ENCODE measurements around the gene KLHL22. TPM values are rescaled to one million over a fixed set of nuclear protein-coding genes. Genes with fewer than 3 reads are reported as not detected.
"Not testable (repeated sequence)": the region's sequence is repeated elsewhere in the genome, so short reads cannot be mapped to it uniquely, and the experiment has no call there.

Gene KLHL22
- total RNA-seq, 4 donors from 2014 or later: 24.1 to 32.2 (median 28.4) TPM

DNA sequence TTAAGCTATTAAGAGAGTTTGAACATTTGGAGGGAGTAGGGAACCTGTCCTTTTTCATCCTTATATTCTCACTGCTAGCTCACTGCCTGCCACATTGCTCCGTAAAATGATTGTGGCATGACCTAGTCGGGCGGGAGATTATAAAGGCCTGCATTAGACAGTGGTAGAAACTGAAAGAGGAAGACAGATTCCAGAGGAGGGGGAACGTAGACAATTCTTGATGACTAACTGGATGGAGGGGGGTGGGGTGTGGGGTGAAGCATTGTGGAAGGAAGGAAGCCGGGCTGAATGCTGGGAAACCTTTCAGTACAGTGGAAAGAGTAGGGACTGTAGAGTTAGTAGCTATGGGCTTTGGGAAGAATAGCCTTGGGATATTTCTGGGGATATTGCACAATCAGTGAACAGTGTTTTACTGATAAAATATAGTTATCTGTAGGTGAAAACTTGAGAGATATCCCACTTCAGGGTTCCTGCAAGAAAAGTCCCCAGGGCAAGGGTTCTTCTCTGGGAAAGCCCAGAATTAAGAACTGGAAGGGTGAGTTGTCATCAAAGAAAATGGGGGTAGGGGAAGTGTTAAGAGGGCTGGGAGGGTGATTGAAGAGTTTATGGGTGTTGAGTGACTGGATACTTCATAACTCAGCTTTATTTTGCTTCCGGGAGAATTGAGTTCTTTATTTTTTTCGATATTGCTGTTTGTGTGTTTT lies 13.9 kb upstream of the KLHL22 start:
- no peaks in the 10 kb centered on the region for H3K27me3 ChIP-seq
- peaks cover 42 to 55% of the 10 kb centered on the region in 2 donors for H3K4me1 ChIP-seq
- H3K4me3 ChIP-seq: peak overlapping the region; percentile 74 to 99 (median 90)
- no peaks in the 10 kb centered on the region for H3K9me3 ChIP-seq
- H3K36me3 ChIP-seq: no peaks in the 10 kb centered on the region
- H3K27ac ChIP-seq: peak overlapping the region; percentile 94 to 99 (median 98)
- ATAC-seq (peak; percentile 66 to 69), DNase-seq (peak; percentile 53 to 65)
- TF ChIP-seq POLR2A (IDR thresholded peaks at IDR 0.05) (peak; percentile 20 to 26), CTCF (IDR thresholded peaks at IDR 0.05 in 4 of 5, conservative IDR thresholded peaks at IDR 0.05 in 1 of 5) (no peak)
- in situ Hi-C loops (cut with MboI; ENCODE audit: low sequenced_read_pairs in 4 of 4) (loop anchor here in 1 of 4 donors (10.0 kb wide), 1 partner anchor 55 kb away; no protein-coding TSS in a partner anchor), intact Hi-C loops (cut with DNase I; ENCODE audit: low total_unique reads) (no loop called here)

DNA sequence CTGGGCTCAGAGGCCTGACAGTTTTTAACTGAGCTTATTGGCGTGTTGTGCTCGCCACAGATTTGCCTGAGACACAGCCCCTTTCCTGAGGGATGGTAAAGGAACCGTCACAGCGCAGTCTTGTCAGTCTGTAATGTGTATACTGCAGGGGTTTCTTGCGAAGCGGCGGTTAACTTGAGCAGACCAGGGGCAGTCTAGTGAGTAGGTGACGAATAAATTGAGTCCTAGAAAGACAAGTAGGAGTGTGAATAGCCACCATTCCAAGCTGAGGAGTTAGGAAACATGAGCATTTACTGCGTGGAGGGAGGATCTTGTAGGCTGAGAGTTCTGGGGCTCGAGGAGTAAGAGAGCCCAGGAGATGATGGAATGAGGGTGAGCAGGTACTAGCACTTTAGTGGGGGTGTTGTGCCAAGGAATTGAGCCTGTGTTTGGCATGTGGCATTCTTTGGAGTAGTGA lies 13.2 kb upstream of the KLHL22 start:
- ATAC-seq: no peak
- Histone ChIP-seq H3K4me1 (peaks cover 36 to 51% of the 10 kb centered on the region in 2 donors), H3K4me3 (peak overlapping the region; percentile 74 to 99 (median 90)), H3K9me3 (no peaks in the 10 kb centered on the region), H3K27ac (peak overlapping the region; percentile 94 to 99 (median 98)), H3K36me3 (no peaks in the 10 kb centered on the region), H3K27me3 (no peaks in the 10 kb centered on the region)
- intact Hi-C loops (cut with DNase I; ENCODE audit: low total_unique reads) (no loop called here), in situ Hi-C loops (cut with MboI; ENCODE audit: low sequenced_read_pairs in 4 of 4) (loop anchor here in 1 of 4 donors (10.0 kb wide), 1 partner anchor 56 kb away; no protein-coding TSS in a partner anchor)
- no peak for DNase-seq
- no peak for TF ChIP-seq CTCF (IDR thresholded peaks at IDR 0.05 in 4 of 5, conservative IDR thresholded peaks at IDR 0.05 in 1 of 5)
- no peak for TF ChIP-seq POLR2A (IDR thresholded peaks at IDR 0.05)

DNA sequence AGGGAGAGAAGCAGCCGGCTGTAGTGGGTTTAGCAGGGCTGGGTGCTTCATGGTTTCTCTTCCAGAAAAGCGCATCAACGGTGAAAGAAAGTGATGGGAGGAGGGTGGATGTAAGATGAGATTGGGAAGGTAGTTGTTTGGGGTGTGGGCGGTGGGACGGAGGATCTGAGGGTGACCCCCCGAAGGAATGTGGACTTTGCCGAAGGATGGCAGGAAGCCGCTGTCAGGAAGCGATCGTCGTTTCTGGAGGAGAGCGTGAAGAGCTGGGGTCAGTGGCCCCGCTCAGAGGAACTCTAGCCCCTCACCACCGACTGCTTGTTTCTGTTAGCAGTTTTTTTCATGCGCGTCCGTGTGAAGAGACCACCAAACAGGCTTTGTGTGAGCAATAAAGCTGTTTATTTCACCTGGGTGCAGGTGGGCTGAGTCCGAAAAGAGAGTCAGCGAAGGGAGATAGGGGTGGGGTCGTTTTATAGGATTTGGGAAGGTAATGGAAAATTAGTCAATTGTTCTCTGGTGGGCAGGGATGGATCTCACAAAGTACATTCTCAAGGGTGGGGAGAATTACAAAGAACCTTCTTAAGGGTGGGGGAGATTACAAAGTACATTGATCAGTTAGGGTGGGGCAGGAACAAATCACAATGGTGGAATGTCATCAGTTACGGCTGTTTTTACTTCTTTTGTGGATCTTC lies 12.6 kb upstream of the KLHL22 start:
- H3K27me3 ChIP-seq; DNase-seq; intact Hi-C loops (cut with DNase I; ENCODE audit: low total_unique reads); ATAC-seq; H3K9me3 ChIP-seq; H3K36me3 ChIP-seq: not testable (repeated sequence)
- in situ Hi-C loops (cut with MboI; ENCODE audit: low sequenced_read_pairs in 4 of 4): loop anchor here in 1 of 4 donors (10.0 kb wide), 1 partner anchor 57 kb away; no protein-coding TSS in a partner anchor
- Histone ChIP-seq H3K4me1 (peaks cover 34 to 51% of the 10 kb centered on the region in 2 donors), H3K4me3 (peak overlapping the region; percentile 74 to 99 (median 90)), H3K27ac (peak overlapping the region; percentile 94 to 99 (median 98))

DNA sequence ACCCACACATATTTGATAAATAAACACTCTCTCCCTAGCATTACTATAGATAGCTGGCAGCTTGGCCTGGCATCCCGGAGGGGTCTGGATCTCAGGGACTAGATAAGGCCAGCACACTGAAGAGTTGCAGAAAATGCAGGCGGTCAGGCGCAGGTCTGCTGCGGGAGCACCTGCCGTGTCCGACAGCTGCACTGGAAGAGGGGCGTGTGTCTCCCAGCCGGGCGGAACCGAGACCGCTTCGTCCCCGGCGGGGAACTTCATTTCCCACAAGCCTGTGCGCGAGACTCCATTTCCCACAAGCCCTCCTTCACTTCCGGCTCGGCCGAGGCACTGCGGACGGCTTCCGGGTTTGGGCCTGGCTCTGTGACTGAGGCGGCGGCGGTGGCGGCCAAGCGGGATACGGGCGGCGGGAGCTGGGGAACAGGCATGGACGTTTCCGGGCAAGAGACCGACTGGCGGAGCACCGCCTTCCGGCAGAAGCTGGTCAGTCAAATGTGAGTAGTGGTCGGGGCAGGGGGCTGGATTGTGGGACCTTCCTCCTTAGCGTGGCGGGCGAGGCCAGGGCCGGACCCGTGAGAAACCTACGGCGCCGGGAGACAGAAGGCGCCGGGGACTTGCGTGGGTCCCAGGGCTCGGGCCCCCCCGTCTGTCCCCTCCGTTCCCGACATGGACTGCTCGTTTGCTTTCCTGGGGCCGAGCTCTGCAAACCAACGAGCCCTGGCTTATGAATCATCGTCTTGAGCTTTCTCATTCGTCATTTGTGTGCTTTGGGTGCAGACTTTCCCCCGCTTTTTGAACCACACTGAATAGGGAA lies 11.9 kb upstream of the KLHL22 start, which contains the start of gene MED15:
Gene MED15 (plus strand): TSS at position 358 of the 814 bp plus-strand sequence. CDS start 69 bp downstream, at position 427.
- intact Hi-C loops (cut with DNase I; ENCODE audit: low total_unique reads): loop anchor here (1.0 to 2.0 kb wide), 2 partner anchors 11 to 63 kb away; no protein-coding TSS in a partner anchor

More for the DNA sequence above, 11.9 kb upstream of the KLHL22 start, which contains the start of gene MED15:
- H3K4me1 ChIP-seq: peaks cover 34 to 51% of the 10 kb centered on the region in 2 donors
- ATAC-seq: peak; percentile 85 to 89
- in situ Hi-C loops (cut with MboI; ENCODE audit: low sequenced_read_pairs in 4 of 4): loop anchor here in 1 of 4 donors (10.0 kb wide), 1 partner anchor 57 kb away; no protein-coding TSS in a partner anchor
- peak; percentile 89 to 90 for DNase-seq
- H3K4me3 ChIP-seq: peak within 1 kb of the TSS; percentile 74 to 99 (median 90)
- H3K9me3 ChIP-seq: no peaks in the 10 kb centered on the region
- no peaks in the 10 kb centered on the region for H3K27me3 ChIP-seq
- TF ChIP-seq POLR2A (IDR thresholded peaks at IDR 0.05): peak; percentile 95 to 97
- no peak for TF ChIP-seq CTCF (IDR thresholded peaks at IDR 0.05 in 4 of 5, conservative IDR thresholded peaks at IDR 0.05 in 1 of 5)
- no peaks in the 10 kb centered on the region for H3K36me3 ChIP-seq
- peak within 1 kb of the TSS; percentile 94 to 99 (median 98) for H3K27ac ChIP-seq

All from gastrocnemius medialis (tissue), 4 donors.